Neural progenitor cell (in vitro differentiated cells): ENCODE results near the gene BMPR1A.

Experiments used
- EZH2 ChIP-seq: fragments of 200-600 bp; sonication (generic); IDR thresholded peaks from 2 replicates; pipeline ENCODE4 v1.6.1; 2017; ENCODE audit warnings: antibody characterized with exemption, mild to moderate bottlenecking, moderate library complexity
- EZH2phosphoT487 ChIP-seq: fragments of 200-600 bp; sonication (generic); IDR thresholded peaks from 2 replicates; pipeline ENCODE4 v1.6.1; 2017; ENCODE audit warnings: antibody characterized with exemption
- TF ChIP-seq, protein P1 (sequence below): fragments of 200-600 bp; sonication (generic); IDR thresholded peaks from 2 replicates; pipeline ENCODE4 v1.5.1; 2017; ENCODE audit warnings: antibody characterized with exemption, mild to moderate bottlenecking

- TF ChIP-seq, protein P1, sequence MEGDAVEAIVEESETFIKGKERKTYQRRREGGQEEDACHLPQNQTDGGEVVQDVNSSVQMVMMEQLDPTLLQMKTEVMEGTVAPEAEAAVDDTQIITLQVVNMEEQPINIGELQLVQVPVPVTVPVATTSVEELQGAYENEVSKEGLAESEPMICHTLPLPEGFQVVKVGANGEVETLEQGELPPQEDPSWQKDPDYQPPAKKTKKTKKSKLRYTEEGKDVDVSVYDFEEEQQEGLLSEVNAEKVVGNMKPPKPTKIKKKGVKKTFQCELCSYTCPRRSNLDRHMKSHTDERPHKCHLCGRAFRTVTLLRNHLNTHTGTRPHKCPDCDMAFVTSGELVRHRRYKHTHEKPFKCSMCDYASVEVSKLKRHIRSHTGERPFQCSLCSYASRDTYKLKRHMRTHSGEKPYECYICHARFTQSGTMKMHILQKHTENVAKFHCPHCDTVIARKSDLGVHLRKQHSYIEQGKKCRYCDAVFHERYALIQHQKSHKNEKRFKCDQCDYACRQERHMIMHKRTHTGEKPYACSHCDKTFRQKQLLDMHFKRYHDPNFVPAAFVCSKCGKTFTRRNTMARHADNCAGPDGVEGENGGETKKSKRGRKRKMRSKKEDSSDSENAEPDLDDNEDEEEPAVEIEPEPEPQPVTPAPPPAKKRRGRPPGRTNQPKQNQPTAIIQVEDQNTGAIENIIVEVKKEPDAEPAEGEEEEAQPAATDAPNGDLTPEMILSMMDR, result no peak
- TF ChIP-seq EZH2 (no peak), EZH2phosphoT487 (no peak)
Observed at GRCh38 chr10:86932674-86933073, 176.3 kb downstream of the BMPR1A start.
